KMS-11 (cell line): ENCODE results near the gene AP4B1.

Source experiments
- H2AFZ ChIP-seq: fragments of 200-600 bp; sonication (generic); 2 replicates; pipeline ENCODE4 v1.6.1; 2016; ENCODE audit warnings: antibody characterized with exemption, mixed run types, low read depth
- H3K27ac ChIP-seq: fragments of 200-600 bp; sonication (generic); 2 replicates; pipeline ENCODE4 v1.6.1; 2016; ENCODE audit warnings: mild to moderate bottlenecking, mixed run types
- H3K27me3 ChIP-seq: fragments of 200-600 bp; sonication (generic); 2 replicates; pipeline ENCODE4 v1.6.1; 2017; ENCODE audit warnings: mild to moderate bottlenecking, low read depth, mixed run types, moderate library complexity; ENCODE audit not compliant: insufficient read depth
- H3K36me3 ChIP-seq: fragments of 200-600 bp; sonication (generic); 2 replicates; pipeline ENCODE4 v1.6.1; 2017; ENCODE audit warnings: mild to moderate bottlenecking, mixed run types; ENCODE audit not compliant: insufficient read depth
- H3K4me1 ChIP-seq: fragments of 200-600 bp; sonication (generic); 2 replicates; pipeline ENCODE4 v1.6.1; 2016; ENCODE audit warnings: mild to moderate bottlenecking, low read depth, mixed run types; ENCODE audit not compliant: poor library complexity, severe bottlenecking
- H3K4me2 ChIP-seq: fragments of 200-600 bp; sonication (generic); 2 replicates; pipeline ENCODE4 v1.7.0; 2016; ENCODE audit warnings: mild to moderate bottlenecking, mixed run types
- H3K4me3 ChIP-seq: fragments of 200-600 bp; sonication (generic); IDR thresholded peaks from 2 replicates; pipeline ENCODE4 v1.6.1; 2017; ENCODE audit warnings: low read depth, low read length, mixed read lengths; ENCODE audit not compliant: insufficient read depth
- H3K79me2 ChIP-seq: fragments of 200-600 bp; sonication (generic); 2 replicates; pipeline ENCODE4 v1.6.1; 2016; ENCODE audit warnings: low read depth, mixed run types; ENCODE audit not compliant: insufficient read depth
- H3K9ac ChIP-seq: fragments of 200-600 bp; sonication (generic); 2 replicates; pipeline ENCODE4 v1.6.1; 2016; ENCODE audit warnings: mild to moderate bottlenecking, mixed run types
- H4K20me1 ChIP-seq: fragments of 200-600 bp; sonication (generic); 2 replicates; pipeline ENCODE4 v1.6.1; 2016; ENCODE audit warnings: mild to moderate bottlenecking, mixed run types; ENCODE audit not compliant: insufficient read depth
- CTCF ChIP-seq: fragments of 200-600 bp; sonication (generic); conservative IDR thresholded peaks from 2 replicates; pipeline ENCODE4 v1.6.1; 2017; ENCODE audit warnings: low read depth, mild to moderate bottlenecking, antibody characterized with exemption, low read length, moderate library complexity, mixed read lengths

Gene AP4B1

GRCh38 chr1:113893267-113893666 lies 11.3 kb downstream of the AP4B1 start:
- H3K4me2 ChIP-seq = no peak overlapping the region
- H3K79me2 ChIP-seq = no peaks in the 10 kb centered on the region
- no peaks in the 10 kb centered on the region for H3K27me3 ChIP-seq
- no peak overlapping the region for H3K4me3 ChIP-seq
- H3K4me1 ChIP-seq = no peaks in the 10 kb centered on the region
- H3K9ac ChIP-seq = no peak overlapping the region
- H3K27ac ChIP-seq = no peak overlapping the region
- no peaks in the 10 kb centered on the region for H4K20me1 ChIP-seq
- H2AFZ ChIP-seq = no peak overlapping the region
- TF ChIP-seq CTCF = no peak
- H3K36me3 ChIP-seq = no peaks in the 10 kb centered on the region

DNA sequence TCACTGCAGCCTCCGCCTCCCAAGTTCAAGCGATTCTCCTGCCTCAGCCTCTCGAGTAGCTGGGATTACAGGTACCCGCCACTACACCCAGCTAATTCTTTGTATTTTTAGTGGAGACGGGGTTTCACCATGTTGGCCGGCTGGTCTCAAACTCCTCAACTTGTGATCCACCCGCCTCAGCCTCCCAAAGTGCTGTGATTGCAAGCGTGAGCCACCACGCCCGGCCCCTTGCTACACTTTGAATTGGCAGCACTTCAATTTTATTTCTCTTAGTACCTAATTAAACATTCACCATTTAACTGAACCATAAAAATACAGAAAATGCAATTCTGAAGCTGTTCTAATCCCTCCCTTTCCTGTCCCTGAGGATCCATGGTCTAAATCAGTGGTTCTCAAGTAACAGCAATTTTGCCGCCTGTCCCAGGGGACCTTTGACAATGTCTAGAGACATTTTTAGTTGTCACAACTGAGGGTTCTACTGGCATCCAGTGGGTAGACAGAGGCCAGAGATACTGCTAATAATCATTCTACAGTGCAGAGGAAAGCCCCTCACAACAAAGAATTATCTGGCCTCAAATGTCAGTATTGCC lies 12.9 kb downstream of the AP4B1 start:
- H3K4me2 ChIP-seq = no peak overlapping the region
- no peak overlapping the region for H3K27ac ChIP-seq
- H2AFZ ChIP-seq = no peak overlapping the region
- H3K36me3 ChIP-seq = no peaks in the 10 kb centered on the region
- H4K20me1 ChIP-seq = no peaks in the 10 kb centered on the region
- H3K4me1 ChIP-seq = no peaks in the 10 kb centered on the region
- no peak overlapping the region for H3K9ac ChIP-seq
- no peaks in the 10 kb centered on the region for H3K79me2 ChIP-seq
- no peak for TF ChIP-seq CTCF
- no peak overlapping the region for H3K4me3 ChIP-seq
- no peaks in the 10 kb centered on the region for H3K27me3 ChIP-seq

DNA sequence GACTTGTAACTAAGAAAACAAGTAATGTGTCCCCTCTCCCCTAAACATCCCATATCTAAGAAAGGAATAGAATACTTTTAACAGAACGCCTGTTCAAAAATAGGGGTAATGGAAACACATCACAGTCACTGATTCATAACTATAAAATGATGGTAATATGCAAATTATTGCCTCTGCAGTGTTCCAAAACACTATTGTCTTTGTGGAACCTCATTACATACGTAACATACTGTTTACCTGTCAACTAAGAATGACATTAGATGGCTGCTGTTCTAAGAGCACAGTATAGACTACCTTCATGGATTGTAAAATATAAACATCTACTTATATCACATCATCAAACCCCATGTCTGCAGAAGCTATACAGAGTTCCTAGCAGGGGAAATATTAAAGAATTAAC lies 13.8 kb downstream of the AP4B1 start:
- no peaks in the 10 kb centered on the region for H3K36me3 ChIP-seq
- H3K4me3 ChIP-seq = no peak overlapping the region
- no peak for TF ChIP-seq CTCF
- H2AFZ ChIP-seq = no peak overlapping the region
- no peaks in the 10 kb centered on the region for H4K20me1 ChIP-seq
- no peak overlapping the region for H3K9ac ChIP-seq
- no peak overlapping the region for H3K4me2 ChIP-seq
- H3K27me3 ChIP-seq = no peaks in the 10 kb centered on the region
- H3K79me2 ChIP-seq = no peaks in the 10 kb centered on the region
- H3K4me1 ChIP-seq = no peaks in the 10 kb centered on the region
- no peak overlapping the region for H3K27ac ChIP-seq

- Histone ChIP-seq H4K20me1 (no peaks in the 10 kb centered on the region), H3K4me1 (peaks cover under 1% of the 10 kb centered on the region), H3K79me2 (no peaks in the 10 kb centered on the region), H3K27me3 (no peaks in the 10 kb centered on the region), H3K36me3 (no peaks in the 10 kb centered on the region), H3K27ac (no peak within 1 kb of the TSS), H3K4me2 (no peak within 1 kb of the TSS), H3K4me3 (no peak within 1 kb of the TSS), H3K9ac (no peak within 1 kb of the TSS), H2AFZ (no peak within 1 kb of the TSS)
- TF ChIP-seq CTCF = no peak
Observed at GRCh38 chr1:113887402-113888175, 17.0 kb downstream of the AP4B1 start, which contains the start of gene BCL2L15. Gene BCL2L15, minus strand, starts transcription at chr1:113887581. Its CDS starts 206 bp downstream, at chr1:113887375.
